GM18498 (cell line): ENCODE data around the gene DIABLO.
"Not testable (repeated sequence)": the region's sequence is repeated elsewhere in the genome, so short reads cannot be mapped to it uniquely, and the experiment has no call there.

Source experiments
- ATAC-seq: cut with Tn5 transposase; IDR thresholded peaks from one replicate; pipeline ENCODE4 v1.9.1; 2021; ENCODE audit warnings: mild to moderate bottlenecking, moderate library complexity; ENCODE audit not compliant: unreplicated experiment

DIABLO gene

DNA sequence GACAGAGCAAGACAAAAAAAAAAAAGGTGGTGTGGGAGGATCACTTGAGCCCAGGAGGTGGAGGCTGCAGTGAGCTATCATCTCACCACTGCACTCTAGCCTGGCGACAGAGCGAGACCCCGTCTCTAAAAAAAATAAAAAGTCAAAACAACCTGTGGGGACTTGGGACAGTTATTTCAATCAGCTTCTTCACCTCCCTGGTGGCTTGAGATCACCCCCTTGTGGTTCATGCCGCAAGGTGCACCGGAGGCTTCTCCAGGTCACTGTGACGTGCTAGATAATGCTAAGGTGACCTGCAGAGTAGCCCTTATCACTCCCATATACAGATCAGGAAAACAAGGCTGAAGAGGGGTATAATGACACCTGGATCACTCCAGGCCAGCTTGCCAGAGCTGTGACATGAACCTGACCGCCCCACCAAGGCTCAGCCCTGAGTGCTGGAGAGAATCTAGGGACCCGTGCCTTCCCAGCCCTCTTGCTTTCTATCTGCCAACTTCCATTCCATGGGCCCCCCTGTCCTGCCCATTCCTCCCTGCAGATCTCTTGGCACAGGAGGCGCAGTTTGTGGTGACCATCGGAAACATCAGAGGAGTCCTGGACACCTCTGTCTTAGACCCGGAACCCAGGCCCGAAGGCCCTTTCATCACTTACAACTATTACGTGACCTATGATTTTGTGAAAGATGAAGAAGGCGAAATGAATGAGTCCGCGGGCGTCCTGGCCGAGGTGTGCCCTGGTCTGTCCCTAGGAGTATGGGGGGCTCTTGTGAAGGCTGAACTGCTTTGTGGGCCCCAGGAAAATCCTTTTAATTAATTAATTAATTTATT lies 34.8 kb downstream of the DIABLO start:
- peak; percentile 52 for ATAC-seq

DNA sequence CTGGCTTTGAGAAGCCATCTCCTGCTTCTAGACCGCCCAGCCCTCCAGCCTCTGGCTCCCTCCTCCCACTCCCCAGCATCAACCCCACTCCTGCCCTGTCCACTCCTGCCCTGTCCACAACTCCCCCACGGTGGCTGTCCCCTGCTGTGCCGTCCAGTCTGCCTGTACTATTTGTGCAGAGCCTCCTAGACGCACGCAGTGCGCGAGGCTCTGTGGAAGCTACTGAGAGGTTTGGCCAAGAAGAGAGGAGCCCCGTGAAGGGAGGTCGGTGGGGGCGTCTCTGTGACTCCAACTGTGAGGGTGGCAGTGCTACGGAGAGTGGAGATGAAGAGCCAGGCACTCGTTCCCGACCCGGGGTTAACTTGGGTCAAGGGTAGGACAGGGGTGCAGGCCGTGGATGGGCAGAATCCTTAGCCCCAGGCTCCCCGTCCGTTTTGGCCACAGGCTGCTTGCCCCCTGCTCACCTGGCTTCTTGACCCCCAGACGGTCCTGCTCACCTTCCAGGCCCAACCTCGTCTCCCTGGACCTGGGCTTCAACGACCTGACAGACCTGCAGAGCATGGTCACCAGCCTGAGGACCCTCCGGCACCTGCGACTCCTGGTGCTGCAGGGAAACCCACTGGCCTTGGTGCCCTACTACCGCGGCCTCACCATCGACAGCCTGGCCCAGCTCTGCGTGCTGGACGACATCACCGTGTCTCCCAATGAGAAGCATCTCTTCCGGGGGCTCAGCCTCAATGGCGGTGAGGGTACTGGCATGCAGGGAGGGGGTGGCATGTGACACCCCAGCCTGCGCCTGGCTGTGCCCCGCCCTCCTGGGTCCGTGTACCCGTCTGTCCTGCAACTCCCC lies 36.0 kb downstream of the DIABLO start:
- ATAC-seq: no peak

DNA sequence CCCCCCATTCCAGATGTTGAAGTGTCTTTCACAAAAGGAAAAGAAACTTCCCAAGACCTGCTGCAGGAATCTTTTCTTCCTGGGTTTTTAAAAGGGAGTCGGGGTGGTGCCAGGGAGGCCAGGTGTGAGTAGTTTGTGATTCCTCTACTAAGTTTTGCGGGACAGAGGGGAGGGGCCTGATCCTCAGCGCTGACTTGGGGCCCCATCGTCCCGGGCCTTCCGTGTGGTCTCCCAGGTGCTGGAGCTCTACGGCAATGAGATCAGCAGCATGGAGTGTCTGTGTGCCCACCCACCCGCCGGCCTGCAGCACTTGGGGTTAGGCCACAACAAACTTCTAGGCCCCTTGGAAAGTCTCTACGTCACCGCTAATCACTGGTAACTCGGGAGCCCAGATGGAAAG lies 38.4 kb downstream of the DIABLO start:
- no peak for ATAC-seq

DNA sequence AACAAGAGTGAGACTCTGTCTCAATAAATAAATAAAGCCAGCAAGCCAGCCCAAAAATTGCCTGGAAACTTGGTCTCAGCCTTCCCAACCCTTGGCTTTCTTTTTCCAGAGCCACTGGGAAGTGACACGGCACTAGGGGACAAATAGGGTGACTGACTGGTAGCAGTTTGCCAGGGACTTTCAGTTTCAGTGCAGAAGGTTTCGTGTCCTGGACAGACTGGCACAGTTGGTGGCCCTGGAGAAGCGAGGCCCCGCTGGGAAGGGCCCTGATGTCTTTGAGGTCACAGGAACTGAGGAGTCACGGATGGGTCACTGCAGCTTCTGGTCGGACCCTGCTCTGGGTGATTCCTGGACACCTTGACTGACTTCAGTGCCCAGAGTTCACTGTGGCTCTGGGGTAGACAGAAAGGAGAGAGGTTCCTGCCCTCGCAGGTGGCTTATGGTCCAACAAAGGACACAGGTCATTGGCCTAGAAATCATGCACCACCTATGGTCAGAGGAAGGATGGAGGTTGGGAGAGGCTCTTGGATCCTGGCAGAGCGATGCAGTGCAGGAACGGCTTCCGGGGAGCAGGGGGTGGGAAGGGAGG lies 40.3 kb downstream of the DIABLO start:
- no peak for ATAC-seq

DNA sequence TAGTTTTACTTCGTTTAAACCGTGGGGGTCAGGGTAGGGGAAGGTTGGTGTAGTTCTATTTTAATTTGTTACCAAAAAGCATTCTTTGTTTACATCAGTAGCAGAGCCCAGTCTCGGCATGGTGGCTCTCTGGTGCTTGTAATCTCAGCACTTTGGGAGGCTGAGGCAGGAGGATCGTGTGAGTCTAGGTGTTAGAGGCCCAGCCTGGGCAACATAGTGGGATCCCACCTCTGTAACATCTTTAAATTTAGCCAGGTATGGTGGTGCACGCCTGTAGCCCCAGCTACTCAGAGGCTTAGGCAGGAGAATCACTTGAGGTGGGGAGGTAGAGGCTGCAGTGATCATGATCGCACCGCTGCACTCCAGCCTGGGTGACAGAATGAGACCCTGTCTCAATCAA lies 40.8 kb downstream of the DIABLO start:
- ATAC-seq: no peak

DNA sequence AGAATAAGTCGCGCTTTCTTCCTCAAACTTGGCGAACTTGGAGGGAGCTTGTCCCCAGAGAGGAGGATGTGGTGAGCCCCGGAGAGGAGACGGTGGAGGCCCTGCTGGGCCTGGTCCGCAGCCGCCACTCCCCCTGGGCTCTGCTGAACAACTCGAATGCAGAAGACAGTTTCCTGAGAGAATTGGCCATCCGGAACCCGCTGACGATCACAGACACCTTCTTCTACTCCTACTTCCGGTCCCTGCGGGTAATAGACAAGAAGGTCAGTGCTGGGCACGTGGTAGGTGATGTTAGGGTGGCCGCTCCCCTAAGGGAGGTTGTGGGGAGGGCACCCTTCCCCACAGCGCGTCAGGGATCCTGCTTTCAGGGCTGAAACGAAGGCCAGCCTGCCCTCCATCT lies 41.3 kb downstream of the DIABLO start:
- no peak for ATAC-seq

DNA sequence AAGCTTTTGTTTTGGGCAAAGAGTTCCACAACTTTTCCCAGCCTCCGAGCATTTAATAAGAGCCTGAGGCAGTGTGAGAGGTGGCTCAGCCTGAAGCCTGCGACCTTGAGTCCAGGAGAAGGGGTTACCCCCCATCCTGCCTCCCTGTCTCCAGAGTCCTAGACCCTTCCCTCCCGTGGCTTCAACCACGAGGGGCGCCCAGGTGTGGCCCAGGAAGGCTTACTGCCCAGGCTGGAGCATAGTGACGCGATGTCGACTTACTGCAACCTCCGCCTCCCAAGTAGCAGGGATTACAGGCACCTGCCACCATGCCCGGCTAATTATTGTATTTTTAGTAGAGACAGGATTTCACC lies 42.3 kb downstream of the DIABLO start:
- ATAC-seq: no peak

DNA sequence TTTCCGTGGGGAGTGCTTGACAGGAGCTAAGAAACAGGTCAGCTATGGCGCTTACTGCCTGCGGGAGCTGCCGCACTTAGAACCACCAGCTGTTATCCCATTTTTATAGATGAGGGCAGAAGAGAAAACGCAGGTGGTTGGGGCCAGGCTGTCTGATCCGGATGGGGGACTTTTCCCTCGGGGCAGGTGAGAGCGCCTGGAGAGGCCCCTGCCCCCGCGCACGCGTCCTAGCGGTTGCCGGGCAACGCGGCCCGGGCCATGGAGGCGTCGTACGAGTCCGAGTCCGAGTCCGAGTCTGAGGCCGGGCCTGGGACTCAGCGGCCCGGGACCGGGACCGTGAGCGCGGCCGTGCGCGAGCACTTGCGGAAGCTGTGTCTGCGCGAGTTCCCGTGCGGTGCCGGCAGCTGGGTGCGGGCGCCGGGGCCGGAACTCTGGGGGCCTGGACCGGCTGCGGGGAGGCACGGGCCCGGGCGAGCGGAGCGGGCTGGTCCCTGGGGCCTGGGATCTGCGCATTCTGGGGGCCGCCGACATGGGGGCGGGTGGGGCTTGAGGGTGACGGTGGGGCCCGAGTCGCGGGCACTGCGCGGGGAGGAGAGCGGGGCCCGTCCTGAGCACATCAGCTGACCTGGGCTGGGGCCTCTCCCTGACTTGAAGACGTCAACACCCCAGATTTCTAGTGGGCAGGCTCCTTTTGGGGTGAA lies 42.8 kb downstream of the DIABLO start, which contains the start of gene LRRC43:
Gene LRRC43 (plus strand): TSS at position 237 of the 701 bp plus-strand sequence. CDS start 22 bp downstream, at position 259.
- ATAC-seq: no peak

DNA sequence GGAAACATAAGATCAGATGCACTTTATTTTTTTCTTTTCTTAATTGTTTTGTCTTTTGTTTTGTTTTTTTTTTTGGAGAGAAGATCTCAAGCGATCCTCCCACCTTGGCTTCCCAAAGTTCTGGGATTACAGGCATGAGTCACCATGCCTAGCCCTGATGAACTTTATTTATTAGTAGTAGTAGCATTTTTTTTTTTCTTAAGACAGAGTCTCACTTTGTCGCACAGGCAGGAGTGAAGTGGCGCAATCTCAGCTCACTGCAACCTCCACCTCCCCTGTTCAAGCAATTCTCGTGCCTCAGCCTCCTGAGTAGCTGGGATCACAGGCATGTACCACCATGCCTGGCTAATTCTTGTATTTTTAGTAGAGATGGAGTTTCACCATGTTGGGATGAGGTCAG lies 49.4 kb downstream of the DIABLO start:
- not testable (repeated sequence) for ATAC-seq

DNA sequence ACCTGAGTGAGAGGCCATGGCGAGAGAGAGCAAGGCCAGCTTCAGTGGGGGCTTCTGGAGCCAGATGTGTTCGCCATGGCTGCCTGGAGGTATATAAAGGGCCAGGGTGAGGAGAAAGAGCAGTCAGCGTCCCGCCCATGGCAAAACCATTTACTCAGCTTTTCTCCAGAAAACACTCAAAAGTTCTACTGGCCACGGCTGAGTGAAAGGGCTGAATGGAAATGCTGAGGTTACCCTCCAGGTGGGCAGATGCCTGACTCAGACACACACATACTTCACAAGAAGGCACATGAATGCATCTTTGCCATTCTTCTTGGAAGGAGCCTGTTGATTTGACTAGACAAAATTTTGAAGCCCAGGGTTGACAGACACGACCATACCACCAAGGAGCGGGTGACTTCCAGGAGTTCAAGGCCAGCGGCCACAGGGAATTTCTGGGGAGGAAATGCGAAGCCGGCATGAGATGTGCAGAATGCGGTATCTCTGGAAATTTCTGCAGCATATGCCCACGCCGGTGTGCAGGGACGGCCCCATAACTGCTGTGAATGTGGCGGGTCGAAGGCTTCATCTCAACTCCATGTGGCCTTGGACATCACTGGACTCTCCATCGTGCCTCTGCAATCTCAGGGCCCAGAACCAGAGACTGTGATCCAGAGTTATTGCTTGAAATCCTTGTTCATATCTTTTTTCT lies 51.6 kb downstream of the DIABLO start, which contains the start of gene IL31:
Gene IL31 (minus strand): TSS at position 67 of the 691 bp plus-strand sequence. CDS start 49 bp downstream, at position 18.
- no peak for ATAC-seq

DNA sequence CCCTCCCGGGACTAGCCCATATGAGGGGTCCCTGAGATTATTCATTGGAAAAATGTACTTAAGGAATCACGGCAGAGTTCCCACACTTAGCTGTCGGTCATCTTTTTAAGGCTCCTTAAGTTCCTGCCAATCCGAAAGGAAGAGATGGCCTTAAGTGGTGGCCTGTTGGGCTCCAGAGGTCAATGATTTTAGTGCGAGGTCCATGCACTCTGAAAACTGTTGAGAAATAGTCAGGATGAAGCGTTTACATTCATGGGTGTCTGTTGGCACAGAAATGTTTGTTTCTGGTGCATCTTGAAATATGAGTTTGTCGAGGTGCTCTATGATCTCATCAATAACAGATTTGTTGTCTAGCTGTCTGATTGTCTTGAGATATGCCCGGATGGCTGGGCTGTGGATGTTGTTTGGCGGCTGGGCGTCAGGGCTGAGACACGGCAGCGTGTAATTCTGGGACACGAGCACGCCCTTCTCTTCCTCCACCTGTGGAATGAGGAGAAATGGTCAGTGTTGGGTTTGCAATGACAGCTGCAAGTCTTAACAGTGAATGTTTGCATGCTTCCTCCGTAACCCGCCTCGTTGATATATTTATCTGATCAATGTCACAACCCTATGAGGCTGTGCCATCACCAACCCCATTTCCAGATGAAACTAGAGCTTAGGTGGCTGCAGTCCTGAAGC lies 53.5 kb downstream of the DIABLO start:
- ATAC-seq: no peak

DNA sequence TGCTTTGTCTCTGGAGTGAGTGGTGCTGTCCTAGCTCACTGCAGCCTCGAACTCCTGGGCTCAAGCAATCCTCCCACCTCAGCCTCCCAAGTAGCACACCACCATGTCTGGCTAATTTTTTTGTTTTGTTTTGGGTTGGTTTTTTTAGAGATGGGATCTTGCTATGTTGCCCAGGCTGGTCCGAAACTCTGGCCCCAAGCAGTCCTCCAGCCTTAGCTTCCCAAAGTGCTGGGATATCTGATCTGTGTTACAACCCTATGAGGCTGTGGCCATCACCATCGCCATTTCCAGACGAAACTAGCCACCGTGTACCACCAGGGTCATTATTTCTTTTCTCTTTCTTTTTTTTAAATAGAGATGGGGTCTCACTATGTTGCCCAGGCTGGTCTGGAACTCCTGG lies 54.5 kb downstream of the DIABLO start:
- ATAC-seq: no peak

DNA sequence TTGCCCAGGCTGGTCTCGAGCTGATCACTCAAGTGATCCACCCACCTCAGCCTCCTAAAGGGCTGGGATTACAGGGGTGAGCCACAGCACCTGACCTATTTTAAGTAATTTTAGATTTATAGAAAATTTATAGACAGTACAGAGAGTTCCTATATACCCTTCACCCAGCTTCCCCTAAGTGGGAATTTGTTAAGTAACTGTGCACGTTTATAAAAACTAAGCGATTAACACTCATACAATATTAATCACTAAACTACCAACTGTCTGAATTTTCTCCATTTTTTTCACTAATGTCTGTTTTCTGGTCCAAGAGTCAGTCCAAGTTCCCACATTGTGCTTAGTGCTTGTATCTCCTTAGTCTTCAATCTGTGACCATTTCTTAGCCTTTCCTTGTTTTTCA lies 57.4 kb downstream of the DIABLO start:
- ATAC-seq: no peak

DNA sequence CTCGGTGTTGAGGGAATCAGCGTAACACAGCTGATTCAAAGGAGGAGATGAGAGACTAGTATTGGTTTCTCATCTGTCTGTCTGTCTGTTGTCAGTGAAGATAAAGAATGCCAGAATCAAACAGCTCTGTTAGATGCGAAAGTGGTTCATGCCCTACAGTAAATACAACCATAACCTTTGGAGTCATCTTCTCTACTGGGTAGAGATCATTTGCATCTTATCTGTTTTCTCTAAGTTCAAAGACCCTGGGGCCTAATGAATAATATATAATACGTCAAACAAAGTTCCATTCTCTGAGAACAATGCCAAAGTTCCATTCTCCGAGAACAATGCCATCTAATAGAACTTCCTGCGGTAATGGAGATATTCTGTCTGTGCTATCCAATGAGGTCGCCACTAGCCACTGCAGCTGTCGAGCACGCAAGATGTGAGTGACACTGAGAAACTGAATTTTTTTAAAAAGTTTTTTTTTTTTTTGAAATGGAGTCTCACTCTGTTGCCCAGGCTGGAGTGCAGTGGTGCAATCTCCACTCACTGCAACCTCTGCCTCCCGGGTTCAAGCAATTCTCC lies 58.4 kb downstream of the DIABLO start:
- no peak for ATAC-seq

DNA sequence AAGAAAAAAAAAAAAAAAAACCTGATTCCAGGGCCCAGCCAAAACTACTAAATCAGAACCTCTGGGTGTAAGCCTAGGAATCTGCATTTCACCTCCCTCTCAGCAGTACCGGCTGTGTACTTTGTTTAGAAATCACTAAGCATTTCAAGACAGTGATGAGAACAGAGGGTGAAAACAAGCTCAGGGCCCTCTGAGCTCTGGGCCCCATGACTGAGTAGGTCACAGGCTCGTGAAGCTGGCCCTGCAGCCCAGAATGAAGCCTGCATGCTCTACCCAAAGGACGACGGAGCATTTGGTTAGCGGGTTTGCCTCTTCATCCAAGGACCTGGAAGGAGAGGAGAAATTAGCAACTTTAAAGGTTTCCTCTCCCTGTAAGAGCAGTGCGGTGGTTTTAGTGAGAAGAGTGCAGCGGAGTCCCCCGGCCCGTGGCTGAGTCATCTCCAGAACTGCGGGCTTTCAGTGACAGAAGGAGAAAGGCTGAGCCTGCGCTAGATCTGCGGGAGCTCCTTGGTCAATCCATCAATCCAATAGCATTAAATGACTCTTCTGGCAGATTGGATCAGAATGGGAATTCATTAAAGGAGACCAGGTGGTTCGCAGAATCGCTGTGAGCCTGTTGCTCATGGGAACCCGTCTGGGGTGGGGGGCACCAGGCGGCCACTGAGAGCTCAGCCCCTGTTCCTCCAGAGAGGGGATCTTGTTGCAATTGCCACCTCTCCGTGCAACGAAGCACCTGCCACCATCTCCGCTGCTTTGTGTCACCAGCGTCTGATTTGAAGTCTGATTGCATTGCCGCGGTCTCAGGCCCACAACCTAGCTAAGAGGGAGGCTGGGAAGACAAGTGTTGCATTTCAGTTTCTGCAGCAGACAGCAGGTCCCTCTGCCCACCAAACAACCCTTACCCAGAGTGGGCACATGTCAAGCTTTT lies 59.2 kb downstream of the DIABLO start:
- ATAC-seq: no peak

DNA sequence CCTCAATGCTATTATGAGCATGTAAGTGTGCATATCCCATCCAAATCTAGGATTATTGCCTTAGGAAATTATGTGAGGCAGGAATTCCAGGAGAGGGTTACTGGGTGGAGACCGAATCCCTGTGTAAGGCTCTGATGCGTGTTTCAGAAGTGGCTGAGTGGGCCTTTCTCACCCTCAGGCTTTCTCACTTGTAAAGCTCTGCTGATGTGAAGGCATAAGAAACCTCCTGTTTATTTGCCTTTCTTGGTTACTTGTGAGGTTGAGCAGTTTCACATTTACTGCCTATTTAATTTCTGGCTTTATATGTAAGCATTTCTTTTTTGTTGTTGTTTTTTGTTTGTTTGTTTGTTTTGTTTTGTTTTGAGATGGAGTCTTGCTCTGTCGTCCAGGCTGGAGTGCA lies 62.9 kb downstream of the DIABLO start:
- ATAC-seq: no peak

DNA sequence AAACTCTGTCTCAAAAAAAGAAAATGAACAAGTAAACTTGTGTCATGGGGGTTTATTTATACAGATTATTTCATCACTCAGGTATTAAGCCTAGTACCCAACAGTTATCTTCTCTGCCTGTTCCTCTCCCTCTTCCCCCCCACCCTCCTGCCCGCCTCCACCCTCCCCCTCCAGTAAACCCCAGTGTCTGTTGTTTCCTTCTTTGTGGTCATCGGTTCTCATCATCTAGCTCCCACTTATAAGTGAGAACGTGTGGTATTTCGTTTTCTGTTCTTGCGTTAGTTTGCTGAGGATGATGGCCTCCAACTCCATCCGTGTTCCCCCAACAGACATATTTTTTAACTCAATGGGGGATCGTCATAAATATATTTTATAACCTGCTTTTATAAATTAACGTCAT lies 64.2 kb downstream of the DIABLO start:
- no peak for ATAC-seq

DNA sequence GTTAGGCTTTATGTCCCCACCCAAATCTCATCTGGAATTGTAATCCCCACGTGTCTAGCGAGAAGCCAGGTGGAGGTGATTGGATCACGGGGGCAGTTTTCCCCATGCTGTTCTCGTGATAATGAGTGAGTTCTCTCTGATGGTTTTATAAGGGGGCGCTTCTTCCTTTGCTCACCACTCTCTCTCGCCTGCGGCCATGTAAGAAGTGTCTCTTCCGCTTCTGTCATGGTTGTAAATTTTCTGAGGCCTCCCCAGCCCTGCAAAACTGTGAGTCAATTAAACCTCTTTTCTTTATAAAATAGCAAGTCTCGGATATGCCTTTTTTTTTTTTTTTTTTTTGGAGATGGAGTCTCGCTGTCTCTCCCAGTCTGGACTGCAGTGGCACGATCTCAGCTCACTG lies 65.1 kb downstream of the DIABLO start:
- ATAC-seq: no peak
